ENCODE results near the gene ZNF212. TPM values are rescaled to one million over a fixed set of nuclear protein-coding genes. Genes with fewer than 3 reads are reported as not detected.

Gene ZNF212
- total RNA-seq, 4 donors from 2014 or later = 9.0 to 25.0 (median 14.0) TPM

DNA sequence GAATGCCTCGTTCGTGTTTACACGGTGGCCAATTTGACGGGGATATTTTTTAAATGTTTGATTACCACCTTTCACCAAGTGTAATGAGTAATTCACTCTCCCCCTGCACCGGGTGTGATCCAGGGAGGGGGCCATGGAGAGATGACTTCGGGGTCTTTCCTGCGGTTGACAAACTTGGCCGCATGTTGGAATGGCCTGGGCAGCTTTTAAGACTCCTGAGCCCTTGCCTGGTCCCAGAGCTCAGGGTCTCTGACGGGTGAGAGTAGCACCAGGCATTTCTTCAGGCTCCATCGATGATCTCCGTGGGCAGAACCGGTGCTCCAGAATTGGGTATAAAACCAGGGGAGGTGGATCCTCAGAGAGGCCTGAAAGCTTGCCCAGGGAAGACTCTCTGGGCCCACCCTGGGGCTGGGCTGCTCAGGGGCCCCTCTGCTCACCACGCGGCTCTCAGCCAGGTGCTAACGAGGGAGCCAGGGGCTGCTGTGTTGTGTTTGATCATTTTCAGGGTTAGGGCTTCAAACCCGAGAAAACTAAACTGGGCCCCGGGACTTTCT lies 43.2 kb upstream of the ZNF212 start:
- intact Hi-C loops (cut with DNase I; ENCODE audit: low total_unique reads) = no loop called here
- H3K4me3 ChIP-seq (ENCODE audit: low read depth, poor library complexity, severe bottlenecking) = peak overlapping the region; percentile 83
- DNase-seq (ENCODE audit: low spot score in 2 of 2) = no peak
- no peak for TF ChIP-seq POLR2A (IDR thresholded peaks at IDR 0.05)
- TF ChIP-seq, protein P1, sequence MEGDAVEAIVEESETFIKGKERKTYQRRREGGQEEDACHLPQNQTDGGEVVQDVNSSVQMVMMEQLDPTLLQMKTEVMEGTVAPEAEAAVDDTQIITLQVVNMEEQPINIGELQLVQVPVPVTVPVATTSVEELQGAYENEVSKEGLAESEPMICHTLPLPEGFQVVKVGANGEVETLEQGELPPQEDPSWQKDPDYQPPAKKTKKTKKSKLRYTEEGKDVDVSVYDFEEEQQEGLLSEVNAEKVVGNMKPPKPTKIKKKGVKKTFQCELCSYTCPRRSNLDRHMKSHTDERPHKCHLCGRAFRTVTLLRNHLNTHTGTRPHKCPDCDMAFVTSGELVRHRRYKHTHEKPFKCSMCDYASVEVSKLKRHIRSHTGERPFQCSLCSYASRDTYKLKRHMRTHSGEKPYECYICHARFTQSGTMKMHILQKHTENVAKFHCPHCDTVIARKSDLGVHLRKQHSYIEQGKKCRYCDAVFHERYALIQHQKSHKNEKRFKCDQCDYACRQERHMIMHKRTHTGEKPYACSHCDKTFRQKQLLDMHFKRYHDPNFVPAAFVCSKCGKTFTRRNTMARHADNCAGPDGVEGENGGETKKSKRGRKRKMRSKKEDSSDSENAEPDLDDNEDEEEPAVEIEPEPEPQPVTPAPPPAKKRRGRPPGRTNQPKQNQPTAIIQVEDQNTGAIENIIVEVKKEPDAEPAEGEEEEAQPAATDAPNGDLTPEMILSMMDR (IDR thresholded peaks at IDR 0.05) = no peak
- WGBS, 2 donors = 1 to 3% methylated on average over 14 to 16 of the region's 17 CpGs

DNA sequence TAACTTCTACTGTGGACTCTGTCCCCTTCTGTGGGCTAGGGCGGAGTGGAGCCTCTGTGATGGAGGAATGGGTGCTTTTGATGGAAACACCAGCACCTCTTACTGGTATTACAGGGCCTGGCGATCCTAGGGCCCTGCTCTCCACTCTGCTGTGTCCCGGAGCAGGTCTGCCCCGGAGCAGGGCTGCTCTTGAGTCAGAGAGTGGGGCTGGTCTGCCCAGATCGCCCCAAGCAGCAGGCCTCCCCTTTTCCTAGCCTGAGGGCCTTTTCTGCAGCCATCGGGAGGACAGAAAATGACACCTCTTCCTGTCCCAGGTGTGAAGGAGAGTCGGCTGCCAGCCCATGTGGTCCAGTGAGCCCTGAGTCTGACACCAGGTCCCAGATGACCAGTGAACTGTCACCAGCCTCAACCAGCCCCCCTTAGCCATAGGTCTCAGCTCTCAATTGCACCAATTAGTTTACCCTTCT lies 42.7 kb upstream of the ZNF212 start:
- 10 to 18% methylated on average over 7 of the region's 7 CpGs for WGBS, 2 donors
- intact Hi-C loops (cut with DNase I; ENCODE audit: low total_unique reads) = no loop called here
- H3K4me3 ChIP-seq (ENCODE audit: low read depth, poor library complexity, severe bottlenecking) = peak overlapping the region; percentile 83
- no peak for DNase-seq (ENCODE audit: low spot score in 2 of 2)
- TF ChIP-seq POLR2A (IDR thresholded peaks at IDR 0.05) = no peak
- TF ChIP-seq, protein P1 (IDR thresholded peaks at IDR 0.05) = no peak

DNA sequence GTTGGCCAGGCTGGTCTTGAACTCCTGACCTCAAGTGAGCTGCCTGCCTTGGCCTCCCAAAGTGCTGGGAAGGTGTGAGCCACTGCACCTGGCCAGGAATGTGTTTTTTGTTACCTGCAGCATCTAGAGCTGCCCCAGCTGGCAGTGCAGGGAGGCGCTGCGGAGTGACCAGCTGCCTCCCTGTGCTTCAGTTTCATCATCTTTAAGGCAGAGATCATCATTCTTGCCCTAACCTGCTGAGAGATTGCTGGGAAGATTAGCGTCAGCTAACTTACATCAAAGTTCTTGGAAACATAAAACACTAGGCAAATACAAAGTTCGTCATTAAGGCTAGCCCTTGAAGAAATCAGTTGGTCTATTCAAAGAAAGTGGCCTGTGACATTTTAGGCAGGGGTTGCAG lies 41.8 kb upstream of the ZNF212 start:
- TF ChIP-seq POLR2A (IDR thresholded peaks at IDR 0.05) = no peak
- TF ChIP-seq, protein P1 (IDR thresholded peaks at IDR 0.05) = no peak
- intact Hi-C loops (cut with DNase I; ENCODE audit: low total_unique reads) = no loop called here
- WGBS, 2 donors = 24 to 45% methylated on average over 4 of the region's 4 CpGs
- no peak for DNase-seq (ENCODE audit: low spot score in 2 of 2)
- H3K4me3 ChIP-seq (ENCODE audit: low read depth, poor library complexity, severe bottlenecking) = no peak overlapping the region

DNA sequence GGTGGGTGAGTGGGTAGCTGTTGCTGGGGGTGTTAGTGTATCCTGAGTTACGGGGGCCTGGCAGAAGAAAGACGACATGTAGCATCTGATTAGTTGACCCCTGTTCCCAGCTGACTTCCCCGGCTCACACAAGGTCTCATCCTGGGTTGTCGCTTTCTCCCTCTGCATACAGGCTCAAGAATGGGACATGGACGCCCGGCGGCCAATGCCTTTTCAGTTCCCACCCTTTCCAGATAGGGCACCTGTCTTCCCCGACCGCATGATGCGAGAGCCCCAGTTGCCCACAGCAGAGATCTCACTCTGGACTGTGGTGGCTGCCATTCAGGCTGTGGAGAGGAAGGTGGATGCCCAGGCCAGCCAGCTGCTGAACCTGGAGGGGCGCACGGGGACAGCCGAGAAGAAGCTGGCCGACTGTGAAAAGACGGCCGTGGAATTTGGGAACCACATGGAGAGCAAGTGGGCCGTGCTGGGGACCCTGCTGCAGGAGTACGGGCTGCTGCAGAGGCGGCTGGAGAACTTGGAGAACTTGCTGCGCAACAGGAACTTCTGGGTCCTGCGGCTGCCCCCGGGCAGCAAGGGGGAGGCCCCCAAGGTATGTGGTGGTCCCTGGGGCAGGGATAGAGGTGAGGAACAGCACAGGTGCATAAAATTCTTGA lies 41.2 kb upstream of the ZNF212 start:
- no peak overlapping the region for H3K4me3 ChIP-seq (ENCODE audit: low read depth, poor library complexity, severe bottlenecking)
- intact Hi-C loops (cut with DNase I; ENCODE audit: low total_unique reads) = no loop called here
- TF ChIP-seq POLR2A (IDR thresholded peaks at IDR 0.05) = no peak
- TF ChIP-seq, protein P1 (IDR thresholded peaks at IDR 0.05) = no peak
- no peak for DNase-seq (ENCODE audit: low spot score in 2 of 2)
- 90 to 92% methylated on average over 22 of the region's 22 CpGs for WGBS, 2 donors

DNA sequence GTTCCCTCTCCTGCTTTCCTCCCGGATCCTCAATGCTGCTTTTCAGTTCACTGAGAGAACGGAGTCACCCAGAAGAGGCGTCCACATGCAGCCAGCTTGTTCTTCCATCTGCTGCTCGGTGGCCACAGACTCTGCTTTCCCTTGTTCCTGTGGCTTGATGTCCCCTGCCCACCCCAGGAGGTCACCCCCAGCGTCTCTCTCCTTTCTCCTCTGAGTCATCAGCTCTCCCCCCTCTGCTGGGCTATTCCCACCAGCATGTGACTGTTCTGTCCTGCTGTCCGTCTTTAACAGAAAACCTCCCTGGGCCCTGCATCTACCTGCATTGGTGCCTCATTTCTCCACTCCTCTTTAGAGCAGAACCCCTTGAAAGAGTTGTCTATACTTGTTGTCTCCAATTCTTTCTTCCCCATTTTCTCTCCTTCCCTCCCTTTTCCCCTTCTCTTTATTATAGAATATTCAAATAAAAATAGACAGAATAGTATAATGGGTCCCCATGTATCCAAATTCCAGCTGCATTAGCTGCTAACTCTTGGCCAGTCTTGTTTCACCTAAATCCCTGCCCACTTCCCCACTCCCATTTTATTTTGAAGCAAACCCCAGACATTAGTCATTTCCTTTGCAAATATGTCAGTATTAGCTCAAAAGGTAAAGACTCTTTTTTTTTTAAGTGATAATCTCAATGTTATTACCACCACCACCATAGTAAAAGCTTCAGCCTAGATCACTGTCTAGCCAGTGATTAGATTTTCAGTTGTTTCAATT lies 40.0 kb upstream of the ZNF212 start:
- 95% methylated on average over 6 of the region's 6 CpGs for WGBS, 2 donors
- H3K4me3 ChIP-seq (ENCODE audit: low read depth, poor library complexity, severe bottlenecking) = no peak overlapping the region
- no peak for DNase-seq (ENCODE audit: low spot score in 2 of 2)
- intact Hi-C loops (cut with DNase I; ENCODE audit: low total_unique reads) = no loop called here
- TF ChIP-seq, protein P1 (IDR thresholded peaks at IDR 0.05) = no peak
- no peak for TF ChIP-seq POLR2A (IDR thresholded peaks at IDR 0.05)

Measured in lower leg skin (tissue), 4 donors.